GM21825 (cell line): ENCODE data around the gene SMG6.

Experiments used
- ATAC-seq: cut with Tn5 transposase; IDR thresholded peaks from one replicate; pipeline ENCODE4 v1.9.1; 2021; ENCODE audit warnings: mild to moderate bottlenecking, moderate library complexity; ENCODE audit not compliant: unreplicated experiment

Gene SMG6

GRCh38 chr17:2064980-2065785, 238.4 kb downstream of the SMG6 start:
- ATAC-seq: no peak

- ATAC-seq: no peak
Observed at GRCh38 chr17:2064520-2064971, 239.0 kb downstream of the SMG6 start.

GRCh38 chr17:2064147-2064489, 239.5 kb downstream of the SMG6 start:
- no peak for ATAC-seq

GRCh38 chr17:2063261-2064146, 240.1 kb downstream of the SMG6 start:
- ATAC-seq: no peak

- ATAC-seq: no peak
Observed at GRCh38 chr17:2062571-2063183, 240.9 kb downstream of the SMG6 start.

GRCh38 chr17:2061441-2061958, 242.1 kb downstream of the SMG6 start:
- no peak for ATAC-seq

GRCh38 chr17:2060681-2061440, 242.7 kb downstream of the SMG6 start:
- ATAC-seq: no peak

GRCh38 chr17:2060385-2060658, 243.3 kb downstream of the SMG6 start:
- ATAC-seq: no peak

GRCh38 chr17:2059547-2060384, 243.8 kb downstream of the SMG6 start:
- ATAC-seq: no peak

- no peak for ATAC-seq
Observed at GRCh38 chr17:2058586-2059546, 244.7 kb downstream of the SMG6 start.

GRCh38 chr17:2057760-2058585, 245.6 kb downstream of the SMG6 start:
- no peak for ATAC-seq

- no peak for ATAC-seq
Observed at GRCh38 chr17:2057175-2057759, 246.3 kb downstream of the SMG6 start.

GRCh38 chr17:2056206-2057174, 247.1 kb downstream of the SMG6 start:
- no peak for ATAC-seq

- ATAC-seq: no peak
Observed at GRCh38 chr17:2055292-2056205, 248.0 kb downstream of the SMG6 start.

GRCh38 chr17:2054512-2055291, 248.9 kb downstream of the SMG6 start, which contains the start of gene HIC1:
Gene HIC1, plus strand, starts transcription at chr17:2055103. Its CDS starts 1,588 bp downstream, at chr17:2056691.
- no peak for ATAC-seq
